ENCODE measurements around the gene NISCH. TPM values are rescaled to one million over a fixed set of nuclear protein-coding genes. Genes with fewer than 3 reads are reported as not detected.

Gene NISCH
- total and polyA plus RNA-seq, 2 donors (not counting 1 experiment from before 2014, with no cell fraction given) = 130 to 169 TPM

DNA sequence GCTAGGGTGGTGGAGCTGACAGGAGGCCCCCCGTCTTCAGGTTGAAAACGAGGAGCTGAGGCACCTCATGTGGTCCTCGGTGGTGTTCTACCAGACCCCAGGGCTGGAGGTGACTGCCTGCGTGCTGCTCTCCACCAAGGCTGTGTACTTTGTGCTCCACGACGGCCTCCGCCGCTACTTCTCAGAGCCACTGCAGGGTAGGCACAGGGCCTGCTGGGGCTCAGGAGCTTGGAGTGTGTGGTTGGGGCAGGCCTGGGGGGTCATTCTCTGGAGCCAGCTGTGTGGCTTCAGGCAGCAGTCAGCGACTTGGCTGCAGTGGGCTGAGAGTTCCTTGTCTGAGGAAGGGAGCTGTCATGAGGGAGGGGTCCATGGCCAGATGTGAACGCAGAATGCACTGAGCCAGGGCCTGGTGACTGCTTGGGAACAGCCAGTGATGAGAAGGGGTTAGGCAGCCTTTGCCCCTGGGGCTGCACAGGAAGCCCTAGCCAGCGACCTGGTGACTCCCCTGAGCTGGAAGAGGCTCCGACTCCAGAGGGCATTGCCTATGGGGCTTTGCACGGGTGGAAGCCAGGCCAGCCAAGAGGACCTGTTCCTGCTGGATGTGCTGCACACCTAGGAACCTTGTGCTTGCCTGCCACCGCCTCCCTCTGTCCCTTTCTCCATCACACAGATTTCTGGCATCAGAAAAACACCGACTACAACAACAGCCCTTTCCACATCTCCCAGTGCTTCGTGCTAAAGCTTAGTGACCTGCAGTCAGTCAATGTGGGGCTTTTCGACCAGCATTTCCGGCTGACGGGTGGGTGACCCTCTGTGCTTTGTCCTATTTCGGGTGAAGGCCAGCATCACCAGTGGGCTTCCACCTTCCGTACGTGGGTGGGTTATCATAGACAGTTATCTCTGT is 34.9 kb downstream of the NISCH start:
- H3K27ac ChIP-seq (ENCODE audit: low read length in 2 of 2) = no peak overlapping the region
- H3K4me3 ChIP-seq (ENCODE audit: control extremely low read depth in 1 of 5, extremely low read depth in 1 of 5, insufficient read depth in 1 of 5, low read depth in 2 of 5, low read length in 4 of 5) = no peak overlapping the region
- H3K79me2 ChIP-seq (ENCODE audit: control insufficient read depth, insufficient read depth, low read length) = no peaks in the 10 kb centered on the region
- ChIA-PET CTCF (no interaction called here), POLR2A (no interaction called here)
- intact Hi-C loops (cut with micrococcal nuclease) = no loop called here
- H3K4me1 ChIP-seq (ENCODE audit: control insufficient read depth in 2 of 2, insufficient read depth in 2 of 2, low read length in 2 of 2) = no peaks in the 10 kb centered on the region
- H4K20me1 ChIP-seq (ENCODE audit: control insufficient read depth, insufficient read depth, low read length, poor library complexity, severe bottlenecking) = no peaks in the 10 kb centered on the region
- ATAC-seq (ENCODE audit: low read depth) = no peak
- H3K4me1 Mint-ChIP-seq = no peaks in the 10 kb centered on the region
- DNase-seq = no peak
- no peak overlapping the region for H2AFZ ChIP-seq (ENCODE audit: insufficient read depth, low read depth, low read length, poor library complexity, severe bottlenecking)
- WGBS (ENCODE audit: insufficient coverage) = 82% methylated on average over 22 of the region's 22 CpGs
- H3K4me2 ChIP-seq (replicated peaks; ENCODE audit: low read depth, low read length, poor library complexity, severe bottlenecking) = no peak overlapping the region
- TF ChIP-seq, protein P1, sequence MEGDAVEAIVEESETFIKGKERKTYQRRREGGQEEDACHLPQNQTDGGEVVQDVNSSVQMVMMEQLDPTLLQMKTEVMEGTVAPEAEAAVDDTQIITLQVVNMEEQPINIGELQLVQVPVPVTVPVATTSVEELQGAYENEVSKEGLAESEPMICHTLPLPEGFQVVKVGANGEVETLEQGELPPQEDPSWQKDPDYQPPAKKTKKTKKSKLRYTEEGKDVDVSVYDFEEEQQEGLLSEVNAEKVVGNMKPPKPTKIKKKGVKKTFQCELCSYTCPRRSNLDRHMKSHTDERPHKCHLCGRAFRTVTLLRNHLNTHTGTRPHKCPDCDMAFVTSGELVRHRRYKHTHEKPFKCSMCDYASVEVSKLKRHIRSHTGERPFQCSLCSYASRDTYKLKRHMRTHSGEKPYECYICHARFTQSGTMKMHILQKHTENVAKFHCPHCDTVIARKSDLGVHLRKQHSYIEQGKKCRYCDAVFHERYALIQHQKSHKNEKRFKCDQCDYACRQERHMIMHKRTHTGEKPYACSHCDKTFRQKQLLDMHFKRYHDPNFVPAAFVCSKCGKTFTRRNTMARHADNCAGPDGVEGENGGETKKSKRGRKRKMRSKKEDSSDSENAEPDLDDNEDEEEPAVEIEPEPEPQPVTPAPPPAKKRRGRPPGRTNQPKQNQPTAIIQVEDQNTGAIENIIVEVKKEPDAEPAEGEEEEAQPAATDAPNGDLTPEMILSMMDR (IDR thresholded peaks at IDR 0.05) = no peak
- no peak for TF ChIP-seq EZH2 (IDR thresholded peaks at IDR 0.05; ENCODE audit: borderline replicate concordance, insufficient read depth, low read depth, low read length, poor library complexity, severe bottlenecking)
- H3K27ac Mint-ChIP-seq = peak overlapping the region; percentile 37
- H3K9me3 Mint-ChIP-seq (ENCODE audit: insufficient read depth) = no peaks in the 10 kb centered on the region
- peaks cover 0 to 52% of the 10 kb centered on the region in 2 experiments for H3K36me3 ChIP-seq (replicated peaks in 1 of 2; ENCODE audit: control extremely low read depth in 1 of 2, control insufficient read depth in 1 of 2, extremely low read depth in 1 of 2, insufficient read depth in 2 of 2, low read length in 1 of 2)
- no peaks in the 10 kb centered on the region for H3K9me3 ChIP-seq (ENCODE audit: control extremely low read depth in 1 of 3, control insufficient read depth in 2 of 3, insufficient read depth in 1 of 3, low read length in 2 of 3)
- no peak overlapping the region for H3K9ac ChIP-seq (ENCODE audit: low read length)
- no peaks in the 10 kb centered on the region for H3K27me3 ChIP-seq (replicated peaks in 1 of 4; ENCODE audit: control extremely low read depth in 1 of 4, control insufficient read depth in 3 of 4, insufficient read depth in 4 of 4, low read length in 3 of 4)
- H3K27me3 Mint-ChIP-seq = no peaks in the 10 kb centered on the region
- H3K4me3 Mint-ChIP-seq = no peak overlapping the region

DNA sequence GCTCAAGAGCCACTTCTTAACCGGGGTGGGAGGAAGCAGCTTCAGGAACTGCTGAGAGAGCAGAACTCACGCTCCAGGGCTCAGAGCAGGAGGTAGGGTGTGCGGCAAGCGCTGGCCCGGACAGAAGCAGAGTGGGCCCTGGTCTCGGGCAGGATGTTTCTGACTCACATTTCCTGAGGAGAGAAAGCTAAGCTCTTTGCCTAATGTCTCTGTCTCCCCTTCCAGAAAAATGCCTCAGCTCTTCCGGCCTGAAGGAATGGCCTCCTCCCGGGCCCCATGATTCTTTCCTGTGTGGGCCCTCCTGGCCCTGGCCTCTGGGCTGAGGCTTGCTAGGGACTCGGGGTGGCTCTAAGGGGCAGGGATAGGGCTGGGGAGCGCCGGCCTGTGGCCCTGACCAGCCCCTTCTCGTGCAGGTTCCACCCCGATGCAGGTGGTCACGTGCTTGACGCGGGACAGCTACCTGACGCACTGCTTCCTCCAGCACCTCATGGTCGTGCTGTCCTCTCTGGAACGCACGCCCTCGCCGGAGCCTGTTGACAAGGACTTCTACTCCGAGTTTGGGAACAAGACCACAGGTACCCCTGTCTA is 35.6 kb downstream of the NISCH start:
- no peak overlapping the region for H3K4me3 Mint-ChIP-seq
- H3K79me2 ChIP-seq (ENCODE audit: control insufficient read depth, insufficient read depth, low read length) = no peaks in the 10 kb centered on the region
- 80% methylated on average over 23 of the region's 23 CpGs for WGBS (ENCODE audit: insufficient coverage)
- no peaks in the 10 kb centered on the region for H3K4me1 ChIP-seq (ENCODE audit: control insufficient read depth in 2 of 2, insufficient read depth in 2 of 2, low read length in 2 of 2)
- H3K27me3 Mint-ChIP-seq = no peaks in the 10 kb centered on the region
- DNase-seq (no peak), ATAC-seq (ENCODE audit: low read depth) (no peak)
- no peak for TF ChIP-seq EZH2 (IDR thresholded peaks at IDR 0.05; ENCODE audit: borderline replicate concordance, insufficient read depth, low read depth, low read length, poor library complexity, severe bottlenecking)
- TF ChIP-seq, protein P1 (IDR thresholded peaks at IDR 0.05) = no peak
- intact Hi-C loops (cut with micrococcal nuclease) = no loop called here
- ChIA-PET POLR2A (no interaction called here), CTCF (no interaction called here)
- no peak overlapping the region for H2AFZ ChIP-seq (ENCODE audit: insufficient read depth, low read depth, low read length, poor library complexity, severe bottlenecking)
- no peaks in the 10 kb centered on the region for H4K20me1 ChIP-seq (ENCODE audit: control insufficient read depth, insufficient read depth, low read length, poor library complexity, severe bottlenecking)
- no peaks in the 10 kb centered on the region for H3K4me1 Mint-ChIP-seq
- H3K4me3 ChIP-seq (ENCODE audit: control extremely low read depth in 1 of 5, extremely low read depth in 1 of 5, insufficient read depth in 1 of 5, low read depth in 2 of 5, low read length in 4 of 5) = no peak overlapping the region
- no peaks in the 10 kb centered on the region for H3K9me3 Mint-ChIP-seq (ENCODE audit: insufficient read depth)
- no peaks in the 10 kb centered on the region for H3K27me3 ChIP-seq (replicated peaks in 1 of 4; ENCODE audit: control extremely low read depth in 1 of 4, control insufficient read depth in 3 of 4, insufficient read depth in 4 of 4, low read length in 3 of 4)
- no peak overlapping the region for H3K27ac ChIP-seq (ENCODE audit: low read length in 2 of 2)
- no peak overlapping the region for H3K27ac Mint-ChIP-seq
- no peak overlapping the region for H3K4me2 ChIP-seq (replicated peaks; ENCODE audit: low read depth, low read length, poor library complexity, severe bottlenecking)
- peaks cover 0 to 48% of the 10 kb centered on the region in 2 experiments for H3K36me3 ChIP-seq (replicated peaks in 1 of 2; ENCODE audit: control extremely low read depth in 1 of 2, control insufficient read depth in 1 of 2, extremely low read depth in 1 of 2, insufficient read depth in 2 of 2, low read length in 1 of 2)
- no peaks in the 10 kb centered on the region for H3K9me3 ChIP-seq (ENCODE audit: control extremely low read depth in 1 of 3, control insufficient read depth in 2 of 3, insufficient read depth in 1 of 3, low read length in 2 of 3)
- no peak overlapping the region for H3K9ac ChIP-seq (ENCODE audit: low read length)
